ENCODE data around the gene TCAP. TPM values are rescaled to one million over a fixed set of nuclear protein-coding genes. Genes with fewer than 3 reads are reported as not detected.

Gene TCAP, protein sequence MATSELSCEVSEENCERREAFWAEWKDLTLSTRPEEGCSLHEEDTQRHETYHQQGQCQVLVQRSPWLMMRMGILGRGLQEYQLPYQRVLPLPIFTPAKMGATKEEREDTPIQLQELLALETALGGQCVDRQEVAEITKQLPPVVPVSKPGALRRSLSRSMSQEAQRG
- 1.3 TPM for polyA plus RNA-seq (2013, experiment 1 of 2; ENCODE audit: insufficient read length)
- polyA plus RNA-seq (2013, experiment 2 of 2; ENCODE audit: insufficient read length): 0.54 TPM

GRCh38 chr17:39664581-39665561, at the start of gene TCAP:
Gene TCAP (plus strand): TSS chr17:39665349. CDS start chr17:39665360, 11 bp downstream.
- DNase-seq: no peak

DNA sequence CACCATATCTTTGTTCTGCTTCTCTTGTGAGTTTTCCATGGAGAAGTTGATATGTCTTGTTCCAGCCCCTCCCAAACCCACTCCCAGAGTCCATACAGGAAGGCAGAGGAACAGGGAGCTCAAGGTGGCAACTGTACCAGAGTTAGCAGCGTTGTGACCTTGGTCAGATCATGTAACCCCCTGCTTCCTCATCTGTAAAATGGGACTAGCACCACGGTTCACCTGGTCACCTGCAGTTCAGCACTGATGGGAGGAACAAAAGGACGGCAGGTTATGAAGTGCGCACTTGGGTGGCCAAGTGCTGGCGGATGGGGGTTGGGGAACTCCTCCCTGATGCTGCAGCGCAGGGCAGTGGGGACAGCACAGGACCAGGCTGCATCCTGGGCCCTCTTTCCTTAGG, 49.7 kb upstream of the TCAP start:
- no peak for DNase-seq

DNA sequence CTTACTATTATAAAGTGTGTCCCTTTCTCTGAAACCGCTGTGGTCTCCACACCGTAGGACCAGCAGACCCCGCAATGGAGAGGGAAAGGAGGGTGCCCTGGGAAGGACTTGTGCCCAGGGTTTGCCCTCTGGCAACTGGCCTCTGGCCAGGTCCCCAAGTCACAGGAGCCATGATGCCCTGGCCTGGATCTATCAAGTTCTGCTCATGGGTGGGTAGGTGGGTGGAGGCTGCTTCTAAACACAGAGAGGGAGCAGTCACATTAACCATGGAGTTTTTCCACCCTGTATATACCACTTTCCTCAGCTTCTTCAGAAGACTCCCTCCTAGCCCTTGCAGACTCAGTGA, 48.1 kb upstream of the TCAP start:
- DNase-seq: no peak

GRCh38 chr17:39617446-39618245, 47.5 kb upstream of the TCAP start:
- DNase-seq: peak; percentile 59

DNA sequence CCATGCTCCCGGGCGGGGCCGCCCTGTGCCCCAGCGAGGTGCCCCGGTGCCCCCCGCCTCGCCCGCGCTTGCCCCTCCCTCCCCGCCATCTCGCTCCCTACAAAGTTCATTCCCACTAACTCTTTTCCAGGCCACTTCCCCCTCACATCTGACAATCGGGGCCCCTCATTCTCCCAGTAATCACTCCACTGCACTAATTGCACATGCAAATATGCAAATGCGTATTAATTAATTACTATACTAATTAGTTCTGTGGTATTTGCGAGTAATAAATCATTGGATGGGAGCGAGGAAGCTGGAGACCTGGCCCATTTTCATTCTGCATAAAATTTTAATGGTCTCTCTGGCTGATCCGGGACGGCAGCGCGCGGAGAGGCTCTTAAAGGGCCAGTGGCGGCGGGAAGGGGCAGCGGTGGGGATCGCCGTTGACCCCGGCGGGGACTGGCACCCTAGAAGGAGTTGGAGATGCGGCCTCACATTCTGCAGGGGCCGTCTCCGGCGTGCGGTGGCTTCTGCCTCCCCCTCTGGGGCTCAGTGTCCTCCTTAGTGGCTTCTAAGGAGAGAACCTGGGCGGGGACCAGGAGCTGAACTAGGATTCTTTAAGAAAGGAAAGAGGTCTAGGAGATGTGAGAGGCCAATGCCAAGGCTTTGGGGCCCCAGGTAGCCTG, 46.8 kb upstream of the TCAP start:
- no peak for DNase-seq

GRCh38 chr17:39618956-39619785, 46.0 kb upstream of the TCAP start:
- DNase-seq: no peak

GRCh38 chr17:39619786-39620101, 45.4 kb upstream of the TCAP start:
- DNase-seq: no peak

DNA sequence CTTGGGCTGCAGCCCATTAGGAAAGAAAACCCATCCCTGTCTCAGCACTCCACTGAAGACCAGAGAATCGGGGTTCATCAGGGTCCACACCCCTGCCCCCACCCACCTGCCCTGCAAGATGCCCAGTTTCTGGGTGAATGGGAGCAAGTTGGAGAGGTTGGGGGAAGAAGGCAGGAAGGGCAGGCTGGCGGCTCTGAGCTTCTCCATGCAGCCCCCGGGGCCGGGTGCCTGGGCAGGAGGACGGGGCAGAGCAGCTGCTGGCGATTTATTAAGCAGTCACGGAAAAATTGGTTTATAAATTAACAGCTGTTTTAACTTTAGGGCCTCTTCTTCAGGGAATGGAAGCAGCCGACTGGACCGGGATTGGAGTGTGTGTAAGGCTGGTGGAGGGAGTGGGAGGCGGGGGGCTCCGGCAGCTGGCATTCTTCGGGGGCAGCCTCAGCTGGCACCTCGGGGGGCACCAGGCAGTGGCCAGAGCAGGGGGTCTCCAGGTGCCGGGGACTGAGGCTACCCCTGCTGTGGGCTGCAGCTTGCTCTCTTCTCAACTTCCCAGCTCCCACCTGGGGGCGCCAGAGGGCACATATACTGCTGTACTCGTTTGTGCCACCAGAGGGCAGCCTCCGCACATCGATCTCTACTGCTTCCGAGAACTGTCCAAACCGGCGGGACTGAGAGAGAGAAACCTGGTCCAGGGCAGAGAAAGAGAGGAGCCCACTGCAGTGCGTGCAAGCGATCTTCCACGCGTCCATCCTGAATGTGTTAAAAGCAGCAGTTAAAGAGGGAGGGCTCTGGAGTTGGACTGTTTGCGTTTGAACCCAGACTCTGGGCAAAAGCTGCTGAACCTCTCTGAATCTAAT, 43.4 kb upstream of the TCAP start:
- peak; percentile 72 for DNase-seq

DNA sequence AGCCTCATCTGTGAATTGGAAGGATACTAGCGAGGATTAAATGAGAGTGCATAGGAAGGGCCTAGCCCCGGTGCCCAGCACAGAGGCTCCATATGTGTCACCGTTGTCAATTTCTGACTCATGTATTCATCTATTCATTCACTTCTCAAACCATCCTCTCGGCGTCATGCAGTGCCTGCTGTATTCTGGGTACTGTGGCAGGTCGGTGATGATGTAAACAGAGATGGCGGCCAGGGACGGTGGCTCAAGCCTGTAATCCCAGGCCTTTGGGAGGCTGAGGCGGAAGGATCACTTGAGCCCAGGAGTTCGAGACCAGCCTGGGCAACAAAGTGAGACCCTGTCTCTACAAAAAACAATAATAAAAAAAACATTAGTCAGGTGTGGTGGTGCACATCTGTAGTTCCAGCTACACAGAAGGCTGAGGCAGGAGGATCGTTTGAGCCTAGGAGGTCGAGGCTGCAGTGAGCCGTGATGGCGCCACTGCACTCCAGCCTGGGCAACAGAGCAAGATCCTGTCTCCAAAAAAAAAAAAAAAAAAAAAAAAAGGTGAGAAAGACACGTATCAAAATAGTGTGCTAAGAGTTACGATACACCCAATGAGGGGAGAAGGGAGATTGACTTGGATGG, 42.7 kb upstream of the TCAP start:
- DNase-seq: no peak

- DNase-seq: peak; percentile 59
Observed at GRCh38 chr17:39623356-39623950, 41.7 kb upstream of the TCAP start.

GRCh38 chr17:39624313-39624712, 40.8 kb upstream of the TCAP start:
- no peak for DNase-seq

DNA sequence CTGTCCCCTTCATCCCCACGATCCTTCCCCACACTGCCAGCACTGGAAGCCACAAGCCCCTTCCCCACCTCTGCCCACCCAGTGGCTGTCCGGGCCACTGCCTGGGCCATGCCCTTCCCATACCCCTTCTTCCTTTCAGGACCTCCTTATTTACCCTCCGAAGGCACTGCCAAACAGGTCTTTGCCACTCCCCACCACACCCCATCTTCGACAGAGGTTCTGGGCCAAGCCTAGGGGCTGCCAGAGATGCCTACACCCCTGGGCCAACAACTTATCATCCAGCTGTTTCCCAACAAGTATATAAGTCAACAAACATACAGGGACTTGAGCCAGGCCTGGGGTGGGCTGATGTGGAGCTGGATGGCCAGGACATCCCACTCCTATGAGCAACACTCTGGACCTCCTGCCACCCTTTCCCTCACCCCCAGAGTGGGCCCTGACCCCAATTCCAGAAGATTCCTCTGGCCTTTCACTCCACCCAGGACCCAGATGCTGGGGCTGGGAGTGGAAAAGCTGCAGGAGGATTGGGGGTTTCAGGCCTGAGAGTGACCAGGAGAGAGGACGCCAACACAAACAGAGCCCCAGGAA, 39.9 kb upstream of the TCAP start:
- DNase-seq: no peak

DNA sequence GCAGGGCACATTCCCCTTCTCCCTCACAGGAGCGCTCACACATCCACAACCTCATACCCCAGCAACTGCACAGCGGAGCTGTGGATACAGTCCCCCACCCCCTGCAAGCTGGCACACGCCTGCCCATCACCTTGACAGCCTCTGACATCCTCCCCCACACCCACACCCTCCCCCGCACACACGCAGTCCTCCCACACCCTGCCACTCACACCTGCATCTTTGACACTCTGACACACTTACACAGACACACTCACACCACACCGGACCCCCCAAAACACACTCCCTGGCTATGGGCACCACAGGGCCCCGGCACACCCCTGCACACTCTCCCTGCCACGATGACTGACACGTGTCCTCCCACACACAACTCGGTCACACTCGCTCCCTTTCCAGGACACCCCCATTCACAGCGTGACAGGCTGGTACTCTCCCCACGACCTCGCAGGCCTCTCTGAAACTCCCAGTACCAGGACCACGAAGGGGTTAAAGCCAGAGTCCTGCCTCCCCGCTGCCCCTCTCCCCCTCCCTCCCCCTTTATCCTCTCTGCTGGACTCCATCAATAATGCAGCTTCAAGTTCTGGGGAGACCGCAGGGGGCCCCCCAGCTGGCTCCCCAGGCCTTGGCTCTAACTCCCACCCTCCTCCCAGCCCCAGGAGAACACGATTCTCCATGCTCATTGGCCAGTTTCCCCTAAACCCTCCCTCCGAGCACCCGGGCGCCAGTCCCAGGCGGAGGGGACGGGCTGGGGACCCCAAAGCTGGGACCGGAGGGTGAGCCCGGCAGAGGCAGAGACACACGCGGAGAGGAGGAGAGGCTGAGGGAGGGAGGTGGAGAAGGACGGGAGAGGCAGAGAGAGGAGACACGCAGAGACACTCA, 38.7 kb upstream of the TCAP start, which contains the start of gene PPP1R1B:
PPP1R1B (plus strand) TSS at position 782 of the 876 bp plus-strand sequence. CDS start 441 bp downstream, outside the sequence.
- DNase-seq: no peak

- no peak for DNase-seq
Observed at GRCh38 chr17:39627047-39627711, 38.0 kb upstream of the TCAP start.

- DNase-seq: no peak
Observed at GRCh38 chr17:39627712-39628516, 37.2 kb upstream of the TCAP start.

GRCh38 chr17:39628655-39629493, 36.3 kb upstream of the TCAP start:
- DNase-seq: no peak

Measured in fibroblast of skin of back (primary cell).